MM.1S (cell line): ENCODE measurements around the gene CBX5.

Experiments
- DNase-seq: peaks from one replicate; pipeline ENCODE4 v3.0.0-alpha.2; 2015
- H2AFZ ChIP-seq: fragments of 300-600 bp; sonication (generic); 2 replicates; pipeline ENCODE4 v1.6.0; 2016; ENCODE audit warnings: antibody characterized with exemption, low read length
- H3F3A ChIP-seq: fragments of 300-600 bp; sonication (generic); 2 replicates; pipeline ENCODE4 v1.6.1; 2016; ENCODE audit warnings: mild to moderate bottlenecking, antibody characterized with exemption, low read length, moderate library complexity, mixed read lengths; ENCODE audit not compliant: insufficient read depth
- H3K27ac ChIP-seq: fragments of 300-600 bp; sonication (generic); 2 replicates; pipeline ENCODE4 v1.5.1; 2016; ENCODE audit warnings: mild to moderate bottlenecking, low read length
- H3K27me3 ChIP-seq: fragments of 300-600 bp; sonication (generic); replicated peaks from 2 replicates; pipeline ENCODE4 v1.6.0; 2016; ENCODE audit warnings: low read length; ENCODE audit not compliant: insufficient read depth
- H3K36me3 ChIP-seq: fragments of 300-600 bp; sonication (generic); replicated peaks from 2 replicates; pipeline ENCODE4 v1.6.1; 2016; ENCODE audit warnings: mild to moderate bottlenecking, low read length, mixed read lengths; ENCODE audit not compliant: insufficient read depth
- H3K4me1 ChIP-seq: fragments of 300-600 bp; sonication (generic); 2 replicates; pipeline ENCODE4 v1.6.1; 2016; ENCODE audit warnings: low read length, mixed read lengths
- H3K4me2 ChIP-seq: fragments of 300-600 bp; sonication (generic); 2 replicates; pipeline ENCODE4 v1.6.0; 2016; ENCODE audit warnings: low read depth, low read length
- H3K4me3 ChIP-seq: fragments of 300-600 bp; sonication (generic); 2 replicates; pipeline ENCODE4 v1.5.1; 2016; ENCODE audit warnings: low read length, mixed read lengths
- H3K79me2 ChIP-seq: fragments of 300-600 bp; sonication (generic); 2 replicates; pipeline ENCODE4 v1.6.1; 2016; ENCODE audit warnings: mixed run types, low read length, mixed read lengths
- H3K9ac ChIP-seq: fragments of 300-600 bp; sonication (generic); 2 replicates; pipeline ENCODE4 v1.6.1; 2016; ENCODE audit warnings: low read length, mixed read lengths
- H3K9me2 ChIP-seq: fragments of 300-600 bp; sonication (generic); replicated peaks from 2 replicates; pipeline ENCODE4 v1.6.1; 2016; ENCODE audit warnings: mild to moderate bottlenecking, low read length, mixed read lengths; ENCODE audit not compliant: insufficient read depth
- H3K9me3 ChIP-seq: fragments of 300-600 bp; sonication (generic); replicated peaks from 2 replicates; pipeline ENCODE4 v1.6.1; 2016; ENCODE audit warnings: mild to moderate bottlenecking, low read length, mixed read lengths; ENCODE audit not compliant: insufficient read depth
- H4K20me1 ChIP-seq: fragments of 300-600 bp; sonication (generic); 2 replicates; pipeline ENCODE4 v1.6.1; 2016; ENCODE audit warnings: mild to moderate bottlenecking, low read length, moderate library complexity, mixed read lengths; ENCODE audit not compliant: insufficient read depth
- CTCF ChIP-seq: fragments of 300-600 bp; sonication (generic); IDR thresholded peaks from 2 replicates; pipeline ENCODE4 v1.5.1; 2016; ENCODE audit warnings: antibody characterized with exemption, low read length, mixed read lengths
- EZH2 ChIP-seq: fragments of 300-600 bp; sonication (generic); optimal IDR thresholded peaks from 2 replicates; pipeline ENCODE3; 2017; ENCODE audit warnings: low read depth, mild to moderate bottlenecking, antibody characterized with exemption, low read length, mixed read lengths
- EZH2phosphoT487 ChIP-seq: fragments of 300-600 bp; sonication (generic); IDR thresholded peaks from 2 replicates; pipeline ENCODE4 v1.6.1; 2018; ENCODE audit warnings: antibody characterized with exemption, low read length

Gene CBX5

GRCh38 chr12:54306925-54307741 lies 27.2 kb upstream of the CBX5 start:
- Histone ChIP-seq H3F3A (no peaks in the 10 kb centered on the region), H3K4me3 (no peak overlapping the region), H3K36me3 (no peaks in the 10 kb centered on the region), H3K9me3 (no peaks in the 10 kb centered on the region), H2AFZ (no peak overlapping the region), H3K4me2 (no peak overlapping the region), H3K4me1 (no peaks in the 10 kb centered on the region), H3K27me3 (peaks cover 14% of the 10 kb centered on the region), H3K79me2 (no peaks in the 10 kb centered on the region), H3K9ac (no peak overlapping the region), H3K9me2 (no peaks in the 10 kb centered on the region), H4K20me1 (no peaks in the 10 kb centered on the region), H3K27ac (no peak overlapping the region)
- TF ChIP-seq EZH2, result no peak
- TF ChIP-seq CTCF, result no peak
- TF ChIP-seq EZH2phosphoT487, result no peak
- no peak for DNase-seq

DNA sequence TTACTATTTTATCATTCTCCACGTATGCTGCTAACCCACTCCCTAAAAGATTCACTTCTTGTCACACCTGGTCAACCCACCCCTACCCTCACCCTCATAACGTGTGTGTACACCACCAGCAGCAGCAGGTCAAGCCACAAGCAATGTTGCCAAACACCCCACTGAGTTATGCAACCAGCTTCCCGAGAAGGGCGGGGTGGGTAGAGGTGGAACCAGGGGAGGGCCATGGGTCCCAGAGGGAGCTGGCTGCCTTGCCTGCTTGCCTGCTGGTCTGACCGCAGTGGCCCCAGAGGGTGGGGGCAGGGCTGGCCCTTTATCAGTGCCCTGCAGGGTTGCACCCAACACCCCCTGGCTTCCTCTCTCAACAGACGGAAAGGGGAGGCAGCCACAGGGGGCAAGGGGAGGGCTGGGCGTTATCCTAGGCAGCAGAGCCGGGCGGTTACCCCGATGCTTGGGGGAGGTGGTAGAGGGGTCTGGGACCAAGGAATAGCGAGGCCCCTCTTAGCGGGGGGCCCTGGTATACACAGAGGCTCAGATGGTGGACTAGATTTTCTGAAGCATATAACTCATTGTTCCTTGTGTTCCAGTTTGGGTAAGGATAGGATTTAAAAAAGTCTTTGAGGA lies 24.4 kb upstream of the CBX5 start:
- DNase-seq, result no peak
- Histone ChIP-seq H3K36me3 (no peaks in the 10 kb centered on the region), H4K20me1 (no peaks in the 10 kb centered on the region), H3K4me1 (peaks cover 4% of the 10 kb centered on the region; the same call in 1 of the 2 replicates), H3K27ac (no peak overlapping the region), H3K4me2 (no peak overlapping the region), H3K4me3 (no peak overlapping the region), H3K9me2 (no peaks in the 10 kb centered on the region), H3K79me2 (no peaks in the 10 kb centered on the region), H3F3A (no peaks in the 10 kb centered on the region), H2AFZ (no peak overlapping the region), H3K9ac (no peak overlapping the region), H3K9me3 (no peaks in the 10 kb centered on the region), H3K27me3 (peaks cover 40% of the 10 kb centered on the region)
- TF ChIP-seq EZH2phosphoT487, result no peak
- TF ChIP-seq EZH2, result no peak
- TF ChIP-seq CTCF, result no peak

- Histone ChIP-seq H3K27ac (no peak overlapping the region), H3K36me3 (no peaks in the 10 kb centered on the region), H3K4me3 (no peak overlapping the region), H4K20me1 (no peaks in the 10 kb centered on the region), H3K4me1 (peaks cover 4% of the 10 kb centered on the region; the same call in 1 of the 2 replicates), H3K9me3 (no peaks in the 10 kb centered on the region), H3K79me2 (no peaks in the 10 kb centered on the region), H3K27me3 (peaks cover 46% of the 10 kb centered on the region), H3F3A (no peaks in the 10 kb centered on the region), H3K9ac (no peak overlapping the region), H3K4me2 (no peak overlapping the region), H2AFZ (no peak overlapping the region), H3K9me2 (no peaks in the 10 kb centered on the region)
- DNase-seq, result no peak
- TF ChIP-seq CTCF, result no peak
- no peak for TF ChIP-seq EZH2phosphoT487
- no peak for TF ChIP-seq EZH2
Measured at GRCh38 chr12:54303640-54304039, 23.7 kb upstream of the CBX5 start.
